ENCODE data around the gene TARM1.
"Not testable (repeated sequence)": the region's sequence is repeated elsewhere in the genome, so short reads cannot be mapped to it uniquely, and the experiment has no call there.

The TARM1 gene

DNA sequence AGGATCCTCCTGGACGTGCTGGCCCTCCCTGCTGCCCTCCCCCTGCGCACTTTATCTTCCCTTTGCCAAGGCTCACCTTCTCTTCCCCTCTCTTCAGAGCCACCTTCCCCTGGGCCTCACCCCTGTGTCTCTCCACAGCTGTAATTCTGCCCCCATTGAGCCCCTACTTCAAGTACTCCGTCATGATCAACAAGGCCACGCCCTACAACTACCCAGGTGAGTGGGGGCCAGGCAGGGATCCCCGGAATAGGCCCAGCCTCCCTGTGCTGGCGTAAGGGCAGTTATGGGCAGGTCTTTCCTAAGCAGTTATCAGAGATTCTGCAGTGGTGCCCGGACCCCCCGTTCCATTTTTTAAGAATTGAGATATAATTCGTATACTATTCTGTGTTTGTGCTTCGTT, 24.6 kb upstream of the TARM1 start:
- Histone ChIP-seq H3K36me3 (peaks cover 53% of the 10 kb centered on the region), H3K4me1 (ENCODE audit: control insufficient read depth in 1 of 2, insufficient read depth in 1 of 2, low read depth in 1 of 2, low read length in 1 of 2) (peaks cover 25% of the 10 kb centered on the region in 2 experiments)

DNA sequence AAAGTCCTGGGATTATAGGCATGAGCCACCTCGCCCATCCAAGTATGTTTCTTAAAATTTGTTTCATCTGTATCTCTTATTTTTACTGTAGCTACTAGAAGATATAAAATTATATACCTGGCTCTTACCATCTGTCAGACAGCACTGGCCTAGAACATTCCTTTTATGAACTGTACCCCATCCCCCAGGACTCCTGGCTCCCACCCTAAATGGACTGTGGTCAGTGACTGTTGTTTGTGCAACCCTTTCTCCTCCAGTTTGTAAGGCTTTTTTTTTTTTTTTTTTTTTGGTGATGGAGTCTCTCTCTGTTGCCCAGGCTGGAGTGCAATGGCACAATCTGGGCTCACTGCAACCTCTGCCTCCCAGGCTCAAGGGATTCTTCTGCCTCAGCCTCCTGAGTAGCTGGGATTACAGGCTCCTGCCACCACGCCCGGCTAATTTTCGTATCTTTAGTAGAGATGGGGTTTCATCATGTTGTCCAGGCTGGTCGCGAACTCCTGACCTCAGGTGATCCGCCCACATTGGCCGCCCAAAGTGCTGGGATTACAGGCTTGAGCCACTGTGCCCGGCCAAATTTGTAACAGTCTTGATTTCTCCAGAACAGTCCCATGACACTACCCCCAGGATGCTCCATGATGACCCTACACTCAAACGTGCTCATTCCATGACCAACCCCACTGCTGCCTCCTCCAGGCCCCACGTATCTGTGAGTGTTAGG, 24.0 kb upstream of the TARM1 start:
- Histone ChIP-seq H3K27ac (no peak overlapping the region), H3K4me3 (ENCODE audit: low read depth in 1 of 2, low read length in 1 of 2) (no peak overlapping the region), H3K4me1 (ENCODE audit: control insufficient read depth in 1 of 2, insufficient read depth in 1 of 2, low read depth in 1 of 2, low read length in 1 of 2) (peaks cover 31 to 32% of the 10 kb centered on the region in 2 experiments), H3K36me3 (peaks cover 46% of the 10 kb centered on the region), H3K27me3 (no peaks in the 10 kb centered on the region), H3K9me3 (no peaks in the 10 kb centered on the region)
- TF ChIP-seq, protein P1, sequence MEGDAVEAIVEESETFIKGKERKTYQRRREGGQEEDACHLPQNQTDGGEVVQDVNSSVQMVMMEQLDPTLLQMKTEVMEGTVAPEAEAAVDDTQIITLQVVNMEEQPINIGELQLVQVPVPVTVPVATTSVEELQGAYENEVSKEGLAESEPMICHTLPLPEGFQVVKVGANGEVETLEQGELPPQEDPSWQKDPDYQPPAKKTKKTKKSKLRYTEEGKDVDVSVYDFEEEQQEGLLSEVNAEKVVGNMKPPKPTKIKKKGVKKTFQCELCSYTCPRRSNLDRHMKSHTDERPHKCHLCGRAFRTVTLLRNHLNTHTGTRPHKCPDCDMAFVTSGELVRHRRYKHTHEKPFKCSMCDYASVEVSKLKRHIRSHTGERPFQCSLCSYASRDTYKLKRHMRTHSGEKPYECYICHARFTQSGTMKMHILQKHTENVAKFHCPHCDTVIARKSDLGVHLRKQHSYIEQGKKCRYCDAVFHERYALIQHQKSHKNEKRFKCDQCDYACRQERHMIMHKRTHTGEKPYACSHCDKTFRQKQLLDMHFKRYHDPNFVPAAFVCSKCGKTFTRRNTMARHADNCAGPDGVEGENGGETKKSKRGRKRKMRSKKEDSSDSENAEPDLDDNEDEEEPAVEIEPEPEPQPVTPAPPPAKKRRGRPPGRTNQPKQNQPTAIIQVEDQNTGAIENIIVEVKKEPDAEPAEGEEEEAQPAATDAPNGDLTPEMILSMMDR (IDR thresholded peaks at IDR 0.05): no peak

More for the DNA sequence above, 24.6 kb upstream of the TARM1 start:
- TF ChIP-seq, protein P1 (IDR thresholded peaks at IDR 0.05): no peak
- H3K27me3 ChIP-seq: no peaks in the 10 kb centered on the region
- no peak overlapping the region for H3K27ac ChIP-seq
- H3K9me3 ChIP-seq: no peaks in the 10 kb centered on the region
- no peak overlapping the region for H3K4me3 ChIP-seq (ENCODE audit: low read depth in 1 of 2, low read length in 1 of 2)

DNA sequence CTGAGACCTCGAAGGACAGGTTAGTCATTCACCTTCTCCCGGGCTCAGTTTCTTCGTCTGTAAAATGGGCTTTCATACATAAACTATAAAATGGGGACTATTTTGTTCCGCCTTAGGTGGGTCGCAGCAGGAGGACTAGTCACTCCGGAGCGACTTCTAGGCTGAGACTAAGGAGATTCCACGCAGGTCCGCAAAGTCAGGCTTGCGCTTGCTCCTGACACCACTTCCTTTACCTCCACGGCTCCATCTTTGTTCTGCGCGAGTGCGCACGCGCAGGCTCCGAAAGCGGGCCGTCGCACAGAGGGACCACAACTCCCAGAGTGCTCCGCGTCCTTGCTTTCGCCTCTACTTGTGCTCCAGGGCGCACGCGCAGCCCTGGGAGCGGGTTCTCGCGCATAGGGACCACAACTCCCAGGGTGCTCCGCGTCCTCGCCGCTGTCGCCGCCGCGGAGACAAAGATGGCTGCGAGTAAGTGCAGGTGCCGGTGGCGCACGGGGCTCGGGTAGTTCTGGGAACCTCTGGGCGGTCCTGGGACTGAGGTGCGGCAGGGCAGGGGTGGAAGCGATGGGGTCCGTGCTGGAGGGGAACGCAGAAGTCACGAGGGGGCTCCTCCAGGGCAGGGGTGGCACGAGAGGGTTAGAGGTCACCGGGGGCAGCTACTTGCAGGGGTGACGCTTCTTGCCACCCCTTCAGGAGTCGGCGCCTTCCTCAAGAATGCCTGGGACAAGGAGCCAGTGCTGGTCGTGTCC, 21.4 kb upstream of the TARM1 start, which contains the start of gene NDUFA3:
Gene NDUFA3 (plus strand): TSS at position 435 of the 749 bp plus-strand sequence. CDS start 24 bp downstream, at position 459.
- Histone ChIP-seq H3K27ac (peak within 1 kb of the TSS; percentile 96), H3K27me3 (no peaks in the 10 kb centered on the region), H3K4me1 (ENCODE audit: control insufficient read depth in 1 of 2, insufficient read depth in 1 of 2, low read depth in 1 of 2, low read length in 1 of 2) (peaks cover 57% of the 10 kb centered on the region in 2 experiments), H3K36me3 (peaks cover 21% of the 10 kb centered on the region), H3K4me3 (ENCODE audit: low read depth in 1 of 2, low read length in 1 of 2) (peak within 1 kb of the TSS; percentile 77 to 88), H3K9me3 (no peaks in the 10 kb centered on the region)
- TF ChIP-seq, protein P1 (IDR thresholded peaks at IDR 0.05): peak; percentile 40

DNA sequence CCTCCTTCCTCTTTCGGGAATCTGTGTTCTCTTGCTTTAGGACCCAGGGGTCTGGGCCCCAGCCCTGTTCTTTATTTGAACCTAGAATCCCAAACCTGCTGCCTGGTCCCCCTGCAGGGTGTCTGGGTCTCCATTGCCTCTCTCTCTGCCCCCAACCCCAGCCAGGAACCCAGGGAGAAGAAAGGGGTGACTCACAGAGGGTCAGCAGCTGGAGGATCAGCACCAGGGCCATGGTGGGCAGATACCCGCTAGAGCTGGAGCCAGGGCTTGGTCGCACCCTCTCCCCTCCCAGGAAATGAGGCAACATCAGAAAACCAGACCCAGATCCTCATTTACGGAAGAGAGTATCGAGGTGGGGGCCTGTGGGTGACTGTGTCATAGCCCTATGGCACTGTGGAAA, 19.4 kb upstream of the TARM1 start, which contains the start of gene OSCAR:
Gene OSCAR (minus strand): TSS at position 243 of the 400 bp plus-strand sequence. CDS start 11 bp downstream, at position 232.
- no peaks in the 10 kb centered on the region for H3K27me3 ChIP-seq
- no peaks in the 10 kb centered on the region for H3K9me3 ChIP-seq
- H3K27ac ChIP-seq: peak within 1 kb of the TSS; percentile 96
- peaks cover 7% of the 10 kb centered on the region for H3K36me3 ChIP-seq
- TF ChIP-seq, protein P1 (IDR thresholded peaks at IDR 0.05): no peak
- peaks cover 75 to 78% of the 10 kb centered on the region in 2 experiments for H3K4me1 ChIP-seq (ENCODE audit: control insufficient read depth in 1 of 2, insufficient read depth in 1 of 2, low read depth in 1 of 2, low read length in 1 of 2)
- H3K4me3 ChIP-seq (ENCODE audit: low read depth in 1 of 2, low read length in 1 of 2): peak within 1 kb of the TSS; percentile 78 to 87

DNA sequence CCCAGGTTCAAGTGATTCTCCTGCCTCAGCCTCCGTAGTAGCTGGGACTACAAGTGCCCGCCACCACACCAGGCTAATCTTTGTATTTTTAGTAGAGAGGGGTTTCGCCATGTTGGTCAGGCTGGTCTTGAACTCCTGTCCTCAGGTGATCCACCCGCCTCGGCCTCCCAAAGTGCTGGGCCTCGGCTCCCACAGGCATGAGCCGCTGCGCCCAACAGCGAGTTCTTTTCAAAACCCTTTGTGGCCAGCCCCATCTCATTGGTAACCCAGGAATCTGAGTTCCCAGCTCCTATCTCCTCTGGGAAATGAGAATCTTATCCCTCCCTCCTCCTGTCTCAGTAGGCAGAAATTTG, 18.7 kb upstream of the TARM1 start:
- H3K4me3 ChIP-seq (ENCODE audit: low read depth in 1 of 2, low read length in 1 of 2): peak overlapping the region; percentile 78 to 87
- H3K9me3 ChIP-seq, H3K27me3 ChIP-seq: not testable (repeated sequence)
- H3K27ac ChIP-seq: peak overlapping the region; percentile 96
- H3K36me3 ChIP-seq: peaks cover 11% of the 10 kb centered on the region
- H3K4me1 ChIP-seq (ENCODE audit: control insufficient read depth in 1 of 2, insufficient read depth in 1 of 2, low read depth in 1 of 2, low read length in 1 of 2): peaks cover 82 to 84% of the 10 kb centered on the region in 2 experiments

Measured in neutrophil (primary cell).